Peyer's patch (tissue), 4 donors: ENCODE results near the gene MAP1B. TPM values are rescaled to one million over a fixed set of nuclear protein-coding genes. Genes with fewer than 3 reads are reported as not detected.
"Not testable (repeated sequence)": the region's sequence is repeated elsewhere in the genome, so short reads cannot be mapped to it uniquely, and the experiment has no call there.

Experiments used
- DNase-seq, 3 donors: peaks; one replicate each; pipeline ENCODE4 v3.0.0-alpha.2; 2017 to 2019
- H3K27ac ChIP-seq, 4 donors: fragments of 200-600 bp; sonication (generic); one replicate each; pipeline ENCODE4 v1.5.1; 2016 to 2019
- H3K27me3 ChIP-seq, 2 donors: fragments of 200-600 bp; sonication (generic); one replicate each; pipeline ENCODE4 v1.5.1; 2019
- H3K36me3 ChIP-seq, 3 donors: fragments of 200-600 bp; sonication (generic); one replicate each; pipeline ENCODE4 v1.5.1; 2016 to 2019
- H3K4me1 ChIP-seq, 4 donors: fragments of 200-600 bp; sonication (generic); one replicate each; pipeline ENCODE4 v1.5.1; 2016 to 2019
- H3K4me3 ChIP-seq, 4 donors: fragments of 200-600 bp; sonication (generic); 1 replicate in 3 of 4; 2 replicates in 1 of 4; pipeline ENCODE4 v1.5.1; 2016 to 2019; ENCODE audit warnings: mild to moderate bottlenecking in 1 of 4
- H3K9me3 ChIP-seq, 4 donors: fragments of 200-600 bp; sonication (generic); one replicate each; pipeline ENCODE4 v1.5.1; 2016 to 2019; ENCODE audit warnings: mild to moderate bottlenecking in 1 of 4
- POLR2A ChIP-seq, 2 donors: fragments of 450-650 bp; IDR thresholded peaks; one replicate each; pipeline ENCODE4 v1.5.1; 2017; ENCODE audit warnings: antibody characterized with exemption in 2 of 2, mild to moderate bottlenecking in 2 of 2, moderate library complexity in 2 of 2
- total RNA-seq, 4 donors: library from RNA; depleted of rRNA; stranded (reverse); fragments of >200 nt; gene quantifications; one replicate each; pipeline ENCODE4 v1.1.0, GENCODE V29; 2016
- TF ChIP-seq, protein P1 (sequence below), 6 experiments: fragments of 450-650 bp in 4 of 6; fragments of 200-600 bp in 2 of 6; sonication (generic) in 1 of 6; IDR thresholded peaks; one replicate each; pipeline ENCODE4 v1.5.1; 2017 to 2019; ENCODE audit warnings: antibody characterized with exemption in 6 of 6, mild to moderate bottlenecking in 3 of 6, moderate library complexity in 1 of 6

Gene MAP1B
- total RNA-seq, 4 donors from 2014 or later = 16.3 to 38.0 (median 25.7) TPM

GRCh38 chr5:72085319-72085718, 22.0 kb upstream of the MAP1B start:
- H3K36me3 ChIP-seq = no peaks in the 10 kb centered on the region
- no peaks in the 10 kb centered on the region for H3K27me3 ChIP-seq
- TF ChIP-seq, protein P1, sequence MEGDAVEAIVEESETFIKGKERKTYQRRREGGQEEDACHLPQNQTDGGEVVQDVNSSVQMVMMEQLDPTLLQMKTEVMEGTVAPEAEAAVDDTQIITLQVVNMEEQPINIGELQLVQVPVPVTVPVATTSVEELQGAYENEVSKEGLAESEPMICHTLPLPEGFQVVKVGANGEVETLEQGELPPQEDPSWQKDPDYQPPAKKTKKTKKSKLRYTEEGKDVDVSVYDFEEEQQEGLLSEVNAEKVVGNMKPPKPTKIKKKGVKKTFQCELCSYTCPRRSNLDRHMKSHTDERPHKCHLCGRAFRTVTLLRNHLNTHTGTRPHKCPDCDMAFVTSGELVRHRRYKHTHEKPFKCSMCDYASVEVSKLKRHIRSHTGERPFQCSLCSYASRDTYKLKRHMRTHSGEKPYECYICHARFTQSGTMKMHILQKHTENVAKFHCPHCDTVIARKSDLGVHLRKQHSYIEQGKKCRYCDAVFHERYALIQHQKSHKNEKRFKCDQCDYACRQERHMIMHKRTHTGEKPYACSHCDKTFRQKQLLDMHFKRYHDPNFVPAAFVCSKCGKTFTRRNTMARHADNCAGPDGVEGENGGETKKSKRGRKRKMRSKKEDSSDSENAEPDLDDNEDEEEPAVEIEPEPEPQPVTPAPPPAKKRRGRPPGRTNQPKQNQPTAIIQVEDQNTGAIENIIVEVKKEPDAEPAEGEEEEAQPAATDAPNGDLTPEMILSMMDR (IDR thresholded peaks at IDR 0.05) = no peak
- no peak for TF ChIP-seq POLR2A (IDR thresholded peaks at IDR 0.05)
- H3K9me3 ChIP-seq = no peaks in the 10 kb centered on the region
- H3K27ac ChIP-seq = no peak overlapping the region
- no peak overlapping the region for H3K4me3 ChIP-seq
- no peak for DNase-seq
- H3K4me1 ChIP-seq = no peaks in the 10 kb centered on the region

DNA sequence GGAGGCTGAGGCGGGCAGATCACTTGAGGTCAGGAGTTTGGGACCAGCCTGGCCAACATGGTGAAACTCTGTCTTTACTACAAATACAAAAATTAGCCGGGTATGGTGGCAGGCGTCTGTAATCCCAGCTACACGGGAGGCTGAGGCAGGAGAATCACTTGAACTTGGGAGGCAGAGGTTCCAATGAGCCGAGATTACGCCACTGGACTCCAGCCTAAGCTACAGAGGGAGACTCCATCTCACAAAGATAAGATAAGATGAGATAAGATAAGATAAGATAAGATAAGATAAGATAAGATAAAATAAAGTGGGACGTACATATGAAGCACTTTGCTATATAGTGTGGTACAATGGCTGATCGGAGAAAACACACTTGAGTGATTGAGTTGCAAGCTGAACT, 17.6 kb upstream of the MAP1B start:
- H3K4me3 ChIP-seq, H3K27me3 ChIP-seq, DNase-seq, H3K4me1 ChIP-seq, H3K36me3 ChIP-seq, H3K9me3 ChIP-seq, H3K27ac ChIP-seq: not testable (repeated sequence)

DNA sequence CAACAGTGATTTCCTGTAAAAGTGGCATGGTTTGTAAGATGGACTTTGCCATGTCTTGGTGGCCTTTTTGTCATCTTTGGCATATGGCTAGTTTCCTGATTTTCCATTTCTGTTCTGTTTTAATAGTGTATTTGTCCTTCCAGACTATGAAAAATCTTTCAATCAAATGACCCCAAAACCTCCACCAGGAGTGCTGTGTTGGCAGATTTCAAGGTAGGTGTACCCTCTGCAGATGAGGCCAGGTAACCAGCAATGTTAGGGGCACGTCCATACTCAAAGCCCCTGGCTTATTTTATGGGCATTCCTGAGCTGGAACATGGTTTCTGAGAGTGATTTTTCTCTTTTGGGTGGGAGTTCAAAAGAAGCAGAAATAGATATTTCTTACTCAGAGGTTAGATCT, 15.2 kb upstream of the MAP1B start:
- Histone ChIP-seq H3K36me3 (no peaks in the 10 kb centered on the region), H3K27me3 (no peaks in the 10 kb centered on the region), H3K4me1 (no peaks in the 10 kb centered on the region), H3K9me3 (no peaks in the 10 kb centered on the region), H3K27ac (no peak overlapping the region), H3K4me3 (no peak overlapping the region)
- TF ChIP-seq, protein P1 (IDR thresholded peaks at IDR 0.05) = no peak
- no peak for TF ChIP-seq POLR2A (IDR thresholded peaks at IDR 0.05)
- DNase-seq = no peak

- Histone ChIP-seq H3K4me3 (no peak overlapping the region), H3K27me3 (no peaks in the 10 kb centered on the region), H3K27ac (no peak overlapping the region), H3K9me3 (no peaks in the 10 kb centered on the region), H3K4me1 (no peaks in the 10 kb centered on the region), H3K36me3 (no peaks in the 10 kb centered on the region)
- no peak for DNase-seq
- TF ChIP-seq, protein P1 (IDR thresholded peaks at IDR 0.05) = no peak
- no peak for TF ChIP-seq POLR2A (IDR thresholded peaks at IDR 0.05)
Observed at GRCh38 chr5:72093217-72093616, 14.1 kb upstream of the MAP1B start.

DNA sequence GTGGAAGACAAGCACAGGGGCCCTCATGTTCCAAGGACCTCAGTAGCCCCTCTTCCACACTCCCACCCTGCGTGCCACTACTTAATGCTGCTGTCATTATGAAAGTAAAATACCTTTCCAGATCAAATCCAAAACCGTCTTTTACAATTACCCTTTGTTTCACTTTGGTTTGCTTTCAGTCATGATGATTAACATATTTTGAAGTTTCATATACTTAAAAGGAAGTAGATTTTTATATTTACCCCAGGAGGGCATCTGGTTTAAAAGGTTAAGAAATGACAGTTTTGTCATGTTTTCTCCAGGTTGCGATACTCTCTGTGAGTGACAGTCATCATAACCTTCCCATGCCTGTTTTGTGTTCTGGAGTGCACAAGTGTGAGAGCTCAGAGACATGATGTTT, 13.5 kb upstream of the MAP1B start:
- H3K4me1 ChIP-seq = no peaks in the 10 kb centered on the region
- no peaks in the 10 kb centered on the region for H3K9me3 ChIP-seq
- TF ChIP-seq, protein P1 (IDR thresholded peaks at IDR 0.05) = no peak
- TF ChIP-seq POLR2A (IDR thresholded peaks at IDR 0.05) = no peak
- H3K27ac ChIP-seq = no peak overlapping the region
- H3K27me3 ChIP-seq = no peaks in the 10 kb centered on the region
- no peak overlapping the region for H3K4me3 ChIP-seq
- no peaks in the 10 kb centered on the region for H3K36me3 ChIP-seq
- DNase-seq = no peak

GRCh38 chr5:72096602-72097188, 10.6 kb upstream of the MAP1B start:
- H3K4me1 ChIP-seq = no peaks in the 10 kb centered on the region

More at GRCh38 chr5:72096602-72097188, 10.6 kb upstream of the MAP1B start:
- no peaks in the 10 kb centered on the region for H3K27me3 ChIP-seq
- no peak overlapping the region for H3K27ac ChIP-seq
- TF ChIP-seq POLR2A (IDR thresholded peaks at IDR 0.05) = no peak
- TF ChIP-seq, protein P1 (IDR thresholded peaks at IDR 0.05) = no peak
- no peak for DNase-seq
- no peaks in the 10 kb centered on the region for H3K36me3 ChIP-seq
- no peaks in the 10 kb centered on the region for H3K9me3 ChIP-seq
- no peak overlapping the region for H3K4me3 ChIP-seq
